GM21381 (cell line): ENCODE measurements around the gene KATNIP.

Source experiments
- ATAC-seq: cut with Tn5 transposase; IDR thresholded peaks from one replicate; pipeline ENCODE4 v1.9.1; 2021; ENCODE audit warnings: mild to moderate bottlenecking, moderate library complexity; ENCODE audit not compliant: unreplicated experiment

Gene KATNIP

GRCh38 chr16:27549746-27550581, at the start of gene KATNIP, which contains the start of gene GTF3C1:
KATNIP (plus strand) TSS chr16:27550144; CDS start chr16:27550171, 27 bp downstream.
GTF3C1 (minus strand) TSS chr16:27549913; CDS start chr16:27549890, 23 bp downstream.
- peak; percentile 98 for ATAC-seq

DNA sequence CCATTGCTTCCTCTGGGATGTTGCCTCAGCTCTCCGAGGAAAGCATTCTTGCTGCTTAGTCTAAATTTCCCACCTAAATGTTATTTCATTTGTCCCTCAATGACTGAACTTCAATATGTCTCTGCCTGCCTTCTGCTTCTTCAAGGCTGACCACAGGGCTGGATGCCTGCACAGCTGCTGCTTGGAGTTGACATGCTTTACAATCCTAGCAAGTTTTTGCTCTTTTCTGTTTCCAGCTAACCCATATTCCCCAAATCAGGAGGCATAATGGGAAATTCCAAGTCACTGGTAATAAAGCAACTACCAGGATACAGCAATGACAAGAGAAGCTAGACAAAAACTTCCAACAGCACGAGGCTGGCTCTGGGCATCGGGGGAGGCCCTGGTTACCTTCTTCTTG, 49.1 kb upstream of the KATNIP start:
- ATAC-seq, result no peak

DNA sequence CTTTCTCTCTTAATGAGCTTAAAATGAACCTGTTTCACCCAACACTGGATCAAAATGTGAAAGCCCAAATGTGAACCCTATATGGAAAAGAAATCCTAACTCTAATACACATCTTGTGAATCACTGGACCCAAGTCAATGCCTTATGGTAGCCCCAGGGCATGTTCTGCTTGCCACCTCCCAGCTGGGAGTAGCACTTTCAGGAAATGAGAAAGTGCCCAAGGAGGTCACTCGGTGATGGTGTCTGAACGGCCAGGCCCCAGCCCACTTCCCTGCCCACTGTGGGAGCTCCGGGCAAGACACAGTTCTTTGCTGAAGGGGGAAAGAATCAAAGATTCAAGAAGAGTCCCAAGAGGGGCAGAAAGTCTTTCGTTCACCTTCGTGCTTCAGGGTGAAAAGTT, 46.3 kb upstream of the KATNIP start:
- no peak for ATAC-seq

- ATAC-seq, result no peak
Measured at GRCh38 chr16:27505297-27506236, 44.4 kb upstream of the KATNIP start.

DNA sequence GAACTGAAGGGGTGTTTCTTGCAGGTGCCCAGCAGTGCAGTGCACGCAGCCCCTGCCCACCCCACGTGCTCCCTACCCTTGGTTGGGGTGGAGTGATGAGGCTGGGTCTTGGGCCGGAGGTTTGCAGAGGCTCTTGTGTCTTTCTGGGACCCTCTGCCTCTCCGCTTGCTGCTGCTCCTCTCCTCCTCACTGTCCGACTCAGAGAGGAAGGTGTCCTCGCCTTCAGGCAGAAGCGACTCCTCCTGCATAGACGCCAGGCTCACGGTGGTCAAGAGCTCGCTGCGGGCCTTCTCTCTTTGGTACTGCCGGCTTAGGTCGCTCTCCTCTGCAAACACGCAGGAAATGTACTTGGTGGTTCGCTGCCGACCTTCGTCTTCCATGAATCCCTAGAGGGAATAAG, 43.2 kb upstream of the KATNIP start:
- no peak for ATAC-seq

DNA sequence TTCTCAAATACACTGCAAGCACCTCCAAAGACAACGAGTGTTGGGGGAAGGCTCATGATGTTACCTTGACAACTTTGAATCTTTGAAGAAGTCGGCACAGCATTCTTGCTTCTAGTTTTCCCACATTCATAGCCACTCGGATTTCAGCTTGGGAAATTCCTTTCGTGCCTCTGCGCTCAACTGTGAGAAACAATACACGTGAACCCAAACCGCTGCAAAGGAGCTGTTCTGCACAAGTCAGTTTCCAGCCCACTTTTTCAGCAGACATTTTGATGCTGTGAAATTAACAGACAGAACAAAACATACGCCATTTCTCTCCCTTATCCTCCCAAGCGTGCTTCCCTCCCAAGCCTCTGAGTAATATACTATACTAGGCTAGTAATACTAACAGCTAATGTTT, 41.5 kb upstream of the KATNIP start:
- ATAC-seq, result no peak

DNA sequence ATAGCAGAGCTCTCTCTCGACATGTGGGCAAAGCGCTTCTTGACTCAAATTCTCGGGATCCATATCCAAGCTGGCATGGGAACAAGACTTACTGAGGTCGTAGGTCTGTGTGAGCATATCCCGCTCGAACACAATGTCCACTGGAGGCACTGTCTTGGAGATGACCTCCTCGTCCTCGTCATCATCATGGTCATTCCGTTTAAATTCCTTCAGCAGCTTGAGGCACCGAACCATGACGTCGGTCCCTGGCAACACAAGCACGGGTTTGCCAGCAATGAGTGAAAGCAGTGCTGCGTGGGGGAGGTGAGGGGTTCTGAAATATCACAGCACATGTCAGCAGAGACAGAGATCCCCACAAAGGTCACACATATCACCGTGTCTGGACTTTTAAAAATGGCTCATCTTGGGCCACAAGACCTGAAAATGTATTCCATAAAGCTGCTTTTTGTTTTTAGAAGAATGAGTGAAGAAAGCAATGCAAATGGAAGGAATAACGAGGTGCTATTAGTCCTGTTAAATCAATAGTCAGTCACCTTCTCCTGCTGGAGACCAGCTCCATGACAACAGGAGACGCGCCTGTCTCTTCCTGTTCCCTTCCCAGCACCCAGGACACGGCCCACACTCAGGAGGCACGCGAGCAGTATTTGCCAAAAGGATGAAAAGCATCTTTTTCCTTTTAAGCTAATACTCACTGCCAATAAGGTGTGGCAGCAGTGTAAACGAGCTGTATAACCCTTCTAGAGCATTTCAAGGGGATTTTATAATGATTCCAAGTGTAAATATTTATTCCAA, 38.1 kb upstream of the KATNIP start:
- no peak for ATAC-seq

- ATAC-seq, result no peak
Measured at GRCh38 chr16:27514806-27515205, 35.1 kb upstream of the KATNIP start.

GRCh38 chr16:27515874-27516353, 34.0 kb upstream of the KATNIP start:
- ATAC-seq, result peak; percentile 65

GRCh38 chr16:27516365-27516764, 33.6 kb upstream of the KATNIP start:
- ATAC-seq, result no peak

DNA sequence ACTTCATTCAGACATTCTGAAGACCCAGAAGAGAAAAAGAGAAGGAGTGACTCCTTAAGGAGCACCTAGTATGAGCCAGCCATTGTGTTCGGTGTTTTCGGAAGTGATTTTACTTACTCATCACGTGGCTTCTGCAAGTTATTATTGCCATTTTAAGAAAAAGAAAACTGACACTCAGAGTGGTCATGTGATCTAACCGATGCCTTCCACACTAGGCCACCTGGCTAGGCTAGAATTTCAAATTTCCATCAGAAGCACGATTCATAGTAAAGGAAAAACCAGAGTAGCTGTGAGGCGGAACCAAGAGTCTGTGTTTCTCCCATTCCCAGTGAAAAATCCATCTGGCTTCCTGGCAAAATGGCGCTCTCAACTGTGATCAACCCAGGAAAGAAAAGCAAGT, 32.3 kb upstream of the KATNIP start:
- ATAC-seq, result no peak

DNA sequence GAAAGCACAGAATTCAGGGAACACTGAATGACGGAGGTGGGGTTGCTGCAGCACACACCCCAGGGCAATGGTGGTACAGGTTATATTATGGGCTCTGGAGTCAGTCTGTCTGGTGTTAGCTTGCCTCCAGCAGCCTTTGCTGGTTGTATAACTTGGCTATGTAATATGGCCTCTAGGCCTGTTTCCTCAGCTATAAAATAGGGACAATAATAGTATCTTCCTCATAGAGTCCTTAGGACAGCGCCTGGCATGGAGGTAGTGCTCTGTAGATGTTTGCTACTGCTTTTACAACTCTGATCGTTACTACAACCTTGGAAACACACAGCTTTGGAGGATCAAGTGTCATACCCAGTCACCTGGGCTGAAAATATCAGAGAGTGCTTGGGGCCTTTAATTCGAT, 31.7 kb upstream of the KATNIP start:
- no peak for ATAC-seq

DNA sequence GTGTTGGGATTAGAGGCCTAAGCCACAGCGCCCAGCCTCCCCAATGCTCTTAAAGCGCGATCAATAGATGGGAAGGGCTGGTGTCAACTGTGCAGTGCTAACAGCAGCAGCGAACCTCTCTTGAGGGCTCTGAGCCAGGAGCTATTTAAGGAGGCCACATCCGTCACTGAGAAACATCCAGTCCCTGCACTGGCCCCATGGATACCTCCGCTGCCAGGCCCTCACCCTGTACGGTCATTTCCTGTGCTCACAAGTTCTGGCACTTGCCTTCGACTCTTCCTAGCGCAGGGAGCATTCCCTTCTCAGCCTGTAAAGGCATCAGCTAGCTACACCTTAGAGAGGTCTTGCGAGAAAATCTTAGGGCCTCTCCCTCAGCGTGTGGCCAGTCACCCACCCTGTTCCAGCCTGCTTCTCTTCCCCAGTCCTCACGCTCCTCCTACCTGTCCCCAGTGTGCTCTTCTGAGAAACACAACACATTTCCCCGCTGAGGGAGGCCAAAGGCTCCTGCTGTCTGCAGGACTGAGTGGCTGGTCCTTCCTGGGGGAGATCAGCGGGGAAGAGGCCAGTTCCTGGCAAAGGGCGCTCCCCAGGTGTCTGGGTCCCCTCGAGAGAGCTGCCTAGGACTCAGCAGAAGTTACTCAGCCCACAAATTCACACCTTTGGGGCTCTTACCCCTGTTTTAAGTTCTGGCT, 28.8 kb upstream of the KATNIP start:
- ATAC-seq, result no peak

DNA sequence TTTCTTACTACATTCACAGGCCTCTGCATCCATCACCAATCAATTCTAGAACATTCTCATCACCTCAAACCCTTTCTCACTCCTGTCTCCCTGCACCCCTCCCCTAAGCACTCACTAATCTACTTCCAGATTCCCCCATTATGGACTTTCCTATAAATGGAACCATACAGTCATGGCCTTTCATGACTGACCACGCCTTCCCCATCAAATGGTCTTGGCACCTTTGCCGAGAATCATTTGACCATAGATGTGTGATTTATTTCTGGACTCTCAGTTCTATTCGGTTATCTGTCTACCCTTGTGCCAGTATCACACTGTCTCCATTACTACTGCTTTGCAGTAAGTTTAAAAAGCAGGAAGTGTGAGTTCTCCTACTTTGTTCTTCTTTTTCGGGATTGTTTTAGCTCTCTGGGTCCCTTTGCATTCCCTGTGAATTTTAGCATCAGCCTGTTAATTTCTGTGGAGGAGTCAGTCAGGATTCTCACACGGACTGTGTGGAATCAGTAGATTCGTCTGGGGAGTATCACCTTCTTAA, 27.7 kb upstream of the KATNIP start:
- ATAC-seq, result no peak

- no peak for ATAC-seq
Measured at GRCh38 chr16:27526180-27526579, 23.8 kb upstream of the KATNIP start.

- ATAC-seq, result no peak
Measured at GRCh38 chr16:27528294-27528693, 21.6 kb upstream of the KATNIP start.

- ATAC-seq, result no peak
Measured at GRCh38 chr16:27529962-27530361, 20.0 kb upstream of the KATNIP start.

DNA sequence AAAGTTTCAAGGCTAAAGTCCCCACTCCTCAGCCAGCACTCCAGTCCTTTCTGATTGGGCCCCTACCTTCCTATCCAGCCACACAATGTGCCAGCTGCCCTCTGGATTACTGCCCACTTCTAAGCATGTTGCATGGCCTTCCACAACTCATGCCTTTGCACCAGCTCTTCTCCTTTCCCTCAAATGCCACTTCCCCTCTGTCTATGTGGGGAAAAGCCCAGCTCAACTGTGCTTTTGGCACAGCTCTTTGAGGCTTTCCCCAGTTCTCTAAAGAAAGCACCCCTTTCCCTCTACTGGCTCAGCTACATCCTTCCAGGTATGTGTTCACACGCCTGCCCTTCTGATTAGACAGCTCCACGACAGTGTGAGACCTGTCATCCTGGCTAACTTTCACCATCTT, 18.8 kb upstream of the KATNIP start:
- ATAC-seq, result no peak

GRCh38 chr16:27531826-27532800, 17.8 kb upstream of the KATNIP start:
- ATAC-seq, result no peak
